SU-DHL-6 (cell line): ENCODE measurements around the gene MYG1.

ENCODE experiments used
- H2AFZ ChIP-seq: fragments of 200-600 bp; sonication (generic); 2 replicates; pipeline ENCODE4 v1.6.1; 2014; ENCODE audit warnings: low read depth, mild to moderate bottlenecking, moderate library complexity, mixed read lengths, antibody characterized with exemption, low read length; ENCODE audit not compliant: severe bottlenecking
- H3F3A ChIP-seq: fragments of 200-600 bp; shearing (Covaris generic); 2 replicates; pipeline ENCODE4 v1.6.0; 2016; ENCODE audit warnings: antibody characterized with exemption, mild to moderate bottlenecking; ENCODE audit not compliant: insufficient read depth
- H3K27ac ChIP-seq: fragments of 200-600 bp; sonication (generic); 2 replicates; pipeline ENCODE4 v1.5.1; 2016; ENCODE audit warnings: low read depth, mild to moderate bottlenecking, low read length, moderate library complexity, mixed read lengths
- H3K27me3 ChIP-seq: fragments of 200-600 bp; sonication (generic), shearing (Covaris generic); 2 replicates; pipeline ENCODE4 v1.6.0; 2014; ENCODE audit warnings: mild to moderate bottlenecking, low read length
- H3K36me3 ChIP-seq: fragments of 200-600 bp; sonication (generic); 2 replicates; pipeline ENCODE4 v1.6.1; 2014; ENCODE audit warnings: mild to moderate bottlenecking, low read length, mixed read lengths
- H3K4me2 ChIP-seq: fragments of 300-600, 200-600 bp; shearing (Covaris generic), sonication (generic); 2 replicates; pipeline ENCODE4 v1.6.0; 2014; ENCODE audit warnings: low read length, low read depth, mild to moderate bottlenecking; ENCODE audit not compliant: poor library complexity, severe bottlenecking
- H3K4me3 ChIP-seq: fragments of 200-600 bp; sonication (generic); 2 replicates; pipeline ENCODE4 v1.5.1; 2014; ENCODE audit warnings: antibody characterized with exemption, low read length, mild to moderate bottlenecking, mixed read lengths; ENCODE audit not compliant: insufficient read depth, poor library complexity, severe bottlenecking
- H3K79me2 ChIP-seq: fragments of 200-600 bp; sonication (generic); 2 replicates; pipeline ENCODE4 v1.6.1; 2014; ENCODE audit warnings: mild to moderate bottlenecking, low read length, moderate library complexity; ENCODE audit not compliant: insufficient read depth
- H3K9ac ChIP-seq: fragments of 200-600 bp; sonication (generic); 2 replicates; pipeline ENCODE4 v1.7.0; 2014; ENCODE audit warnings: mild to moderate bottlenecking, low read length
- H3K9me2 ChIP-seq: fragments of 200-600 bp; sonication (generic); replicated peaks from 2 replicates; pipeline ENCODE4 v1.6.1; 2014; ENCODE audit warnings: low read length; ENCODE audit not compliant: insufficient read depth
- H3K9me3 ChIP-seq: fragments of 200-600 bp; sonication (generic); 2 replicates; pipeline ENCODE4 v1.6.1; 2014; ENCODE audit warnings: low read length, mixed read lengths; ENCODE audit not compliant: insufficient read depth
- H4K20me1 ChIP-seq: fragments of 200-600 bp; sonication (generic); 2 replicates; pipeline ENCODE4 v1.6.1; 2014; ENCODE audit warnings: low read depth, mild to moderate bottlenecking, antibody characterized with exemption, low read length, moderate library complexity, mixed read lengths
- CTCF ChIP-seq: fragments of 200-600 bp; sonication (generic); IDR thresholded peaks from one replicate; pipeline ENCODE4 v1.5.1; 2017; ENCODE audit warnings: antibody characterized with exemption, mild to moderate bottlenecking, low read length, moderate library complexity; ENCODE audit not compliant: insufficient read depth, poor library complexity, severe bottlenecking
- EZH2phosphoT487 ChIP-seq: fragments of 200-600 bp; sonication (generic), shearing (Covaris generic); conservative IDR thresholded peaks from 2 replicates; pipeline ENCODE4 v1.6.1; 2018; ENCODE audit warnings: mild to moderate bottlenecking, antibody characterized with exemption, low read length, moderate library complexity, mixed read lengths

Gene MYG1

GRCh38 chr12:53253298-53253697 lies 46.2 kb upstream of the MYG1 start:
- H3K79me2 ChIP-seq, result peaks cover 9% of the 10 kb centered on the region
- no peaks in the 10 kb centered on the region for H3K9me2 ChIP-seq
- no peaks in the 10 kb centered on the region for H3K27me3 ChIP-seq
- peak overlapping the region; percentile 88 for H3K4me2 ChIP-seq
- H3K27ac ChIP-seq, result no peak overlapping the region
- H3K9me3 ChIP-seq, result no peaks in the 10 kb centered on the region
- no peaks in the 10 kb centered on the region for H4K20me1 ChIP-seq
- H3K36me3 ChIP-seq, result no peaks in the 10 kb centered on the region
- TF ChIP-seq EZH2phosphoT487, result no peak
- no peak for TF ChIP-seq CTCF
- H3K4me3 ChIP-seq, result no peak overlapping the region
- no peak overlapping the region for H2AFZ ChIP-seq
- no peaks in the 10 kb centered on the region; the same call in 1 of the 2 replicates for H3F3A ChIP-seq
- H3K9ac ChIP-seq, result no peak overlapping the region; the same call in 1 of the 2 replicates

DNA sequence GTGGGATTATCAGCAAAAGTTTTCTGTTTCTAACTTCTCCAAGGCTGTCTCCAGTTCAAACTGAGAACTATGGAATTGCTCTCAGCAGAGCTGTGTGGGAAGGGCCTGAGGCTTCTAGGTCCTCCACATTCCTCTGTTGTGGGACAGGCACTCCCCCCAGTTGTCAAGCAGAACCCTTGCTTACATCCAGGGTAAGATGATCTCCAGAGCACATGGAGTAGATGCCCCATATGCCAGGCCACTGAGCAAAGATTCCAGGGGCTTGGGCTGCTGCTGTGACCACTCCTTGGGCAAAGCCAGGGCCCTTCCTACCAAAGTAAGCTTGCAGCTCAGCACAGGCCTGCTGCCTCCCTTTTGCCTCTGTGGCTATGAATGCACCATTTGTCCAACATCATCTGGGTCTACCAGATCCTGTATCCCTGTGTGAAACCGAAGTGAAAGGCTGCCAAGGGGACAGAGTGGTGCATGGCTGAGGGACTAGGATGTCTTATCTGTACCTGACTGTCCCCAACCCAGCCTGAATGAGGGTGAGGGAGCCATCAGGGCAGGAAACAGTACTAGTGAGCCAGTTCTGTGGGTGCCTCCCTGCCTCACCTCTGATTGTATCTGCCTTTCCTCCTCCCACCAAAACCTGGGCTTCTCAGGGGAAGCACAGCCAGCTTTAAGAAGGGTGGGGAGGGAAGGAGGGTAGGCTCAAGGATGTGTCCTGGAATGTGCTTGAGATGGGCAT lies 44.5 kb upstream of the MYG1 start:
- Histone ChIP-seq H3K9me2 (no peaks in the 10 kb centered on the region), H3K9ac (peak overlapping the region; percentile 24; the same call in 1 of the 2 replicates), H3K4me2 (peak overlapping the region; percentile 52), H4K20me1 (no peaks in the 10 kb centered on the region), H3K36me3 (no peaks in the 10 kb centered on the region), H3F3A (no peaks in the 10 kb centered on the region; the same call in 1 of the 2 replicates), H3K4me3 (no peak overlapping the region), H3K9me3 (no peaks in the 10 kb centered on the region), H2AFZ (no peak overlapping the region), H3K27ac (peak overlapping the region; percentile 59), H3K27me3 (no peaks in the 10 kb centered on the region), H3K79me2 (peaks cover 9% of the 10 kb centered on the region)
- TF ChIP-seq EZH2phosphoT487, result no peak
- TF ChIP-seq CTCF, result no peak

DNA sequence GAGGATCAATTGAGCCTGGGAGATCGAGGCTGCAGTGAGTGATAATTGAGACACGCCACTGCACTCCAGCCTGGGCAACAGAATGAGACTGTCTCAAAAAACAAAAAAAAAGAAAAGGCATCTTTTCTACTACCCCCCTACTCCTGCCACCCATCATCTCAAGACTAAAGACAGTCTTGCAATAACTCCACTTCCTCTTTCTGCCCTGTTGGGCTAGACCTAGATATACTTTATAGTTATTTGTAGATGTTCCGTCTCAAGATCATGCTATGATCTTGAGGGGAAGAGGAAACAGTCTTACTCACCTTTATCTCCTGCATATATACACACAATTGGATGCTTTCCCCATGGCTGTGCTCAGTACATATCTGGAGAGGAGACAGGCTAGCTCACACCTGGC lies 43.5 kb upstream of the MYG1 start:
- no peak overlapping the region for H3K4me3 ChIP-seq
- no peaks in the 10 kb centered on the region for H4K20me1 ChIP-seq
- H3K9me3 ChIP-seq, result no peaks in the 10 kb centered on the region
- no peaks in the 10 kb centered on the region for H3K27me3 ChIP-seq
- H3K9ac ChIP-seq, result peak overlapping the region; percentile 24
- no peaks in the 10 kb centered on the region for H3K9me2 ChIP-seq
- H2AFZ ChIP-seq, result peak overlapping the region; percentile 4
- H3K4me2 ChIP-seq, result peak overlapping the region; percentile 52
- H3F3A ChIP-seq, result no peaks in the 10 kb centered on the region; the same call in 1 of the 2 replicates
- no peaks in the 10 kb centered on the region for H3K36me3 ChIP-seq
- peak overlapping the region; percentile 59 for H3K27ac ChIP-seq
- no peak for TF ChIP-seq CTCF
- no peak for TF ChIP-seq EZH2phosphoT487
- peaks cover 9% of the 10 kb centered on the region for H3K79me2 ChIP-seq
